Activated effector memory CD4-positive, alpha-beta T cell treated with anti-CD3 and anti-CD28 coated beads, Interleukin-2, amount 50 U/mL, for 16 hours (primary cell): ENCODE data around the gene C10orf143.
"Not testable (repeated sequence)": the region's sequence is repeated elsewhere in the genome, so short reads cannot be mapped to it uniquely, and the experiment has no call there.

Experiments
- DNase-seq: peaks from one replicate; pipeline ENCODE4 v3.0.0-alpha.2; 2020

The C10orf143 gene

GRCh38 chr10:130111113-130111851 is 652 bp upstream of the C10orf143 start:
- peak; percentile 98 for DNase-seq

DNA sequence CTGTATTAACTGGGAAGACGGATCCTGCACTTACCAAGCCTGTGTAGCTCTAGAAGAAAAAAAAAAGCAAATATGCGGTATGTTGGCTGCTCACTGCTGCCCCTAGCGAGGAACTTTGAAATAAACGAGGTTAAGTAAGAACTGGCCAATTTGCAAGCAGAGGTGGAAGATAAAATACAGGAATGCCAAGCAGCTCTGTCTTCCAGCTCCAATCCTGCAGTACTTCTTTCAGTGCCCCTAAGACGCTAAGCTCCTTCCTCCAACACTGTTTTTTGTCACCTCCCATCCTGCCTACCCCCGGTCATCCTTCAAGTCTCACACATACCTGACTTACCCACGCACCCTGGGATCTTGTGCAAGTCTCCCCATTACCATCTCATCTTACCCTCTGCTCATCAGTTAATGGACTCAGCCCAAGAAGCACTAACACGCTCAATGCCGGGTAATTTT is 809 bp downstream of the C10orf143 start:
- DNase-seq = peak; percentile 84

DNA sequence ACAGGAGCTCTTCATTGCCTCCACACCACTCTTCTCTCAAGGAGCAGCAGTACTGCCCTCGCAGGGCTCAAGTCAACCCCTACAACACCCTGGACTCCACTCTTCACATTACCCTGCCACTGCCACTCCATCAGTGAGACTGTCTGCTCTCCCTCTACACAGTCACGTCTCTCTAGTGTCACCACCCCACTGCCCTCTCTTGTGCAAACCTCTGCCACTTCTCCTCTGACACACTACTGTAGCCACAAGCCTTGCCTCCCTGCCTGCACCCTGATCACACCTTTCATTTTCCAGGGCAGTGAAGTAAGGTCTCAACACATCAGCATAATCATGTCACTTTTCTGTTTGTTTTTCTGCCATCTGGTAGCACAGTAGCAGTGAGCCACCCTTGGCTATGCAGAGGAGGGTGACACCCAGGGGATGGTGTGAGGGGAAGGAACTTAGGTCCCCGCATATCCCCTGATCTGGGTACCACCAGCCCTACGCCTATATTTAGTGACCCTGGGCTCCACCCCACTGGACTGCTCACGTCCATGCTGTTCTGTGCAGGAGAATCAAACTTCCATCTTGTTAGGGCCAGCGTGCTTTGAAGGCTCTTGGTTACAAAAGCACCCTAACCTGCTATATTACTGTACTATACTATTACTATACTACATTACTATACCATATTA is 1.6 kb downstream of the C10orf143 start:
- DNase-seq = no peak

GRCh38 chr10:130108146-130108545 is 2.5 kb downstream of the C10orf143 start:
- DNase-seq = peak; percentile 72

DNA sequence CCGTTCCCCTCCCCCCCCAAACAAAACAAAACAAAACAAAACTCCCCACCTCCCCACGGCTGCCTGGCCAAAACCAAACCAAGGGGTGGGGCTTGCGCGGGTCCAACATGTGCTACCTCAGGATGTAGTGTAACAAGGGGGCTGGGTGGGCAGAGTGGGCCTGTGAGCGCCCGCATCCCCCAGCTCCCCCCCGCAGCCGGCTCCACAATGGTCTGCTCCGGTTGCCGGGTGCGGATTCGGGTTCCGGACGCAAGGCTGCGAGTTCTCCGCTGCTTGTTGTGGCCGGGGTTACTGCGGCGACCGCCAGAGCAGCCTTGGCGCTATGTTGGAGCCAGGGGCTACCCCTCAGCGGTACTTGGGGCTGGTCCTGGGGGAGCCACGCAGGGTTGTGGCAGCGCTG is 4.9 kb downstream of the C10orf143 start:
- DNase-seq = no peak

GRCh38 chr10:130099344-130099743 is 11.3 kb downstream of the C10orf143 start:
- no peak for DNase-seq

GRCh38 chr10:130090565-130090964 is 20.1 kb downstream of the C10orf143 start:
- DNase-seq = not testable (repeated sequence)

DNA sequence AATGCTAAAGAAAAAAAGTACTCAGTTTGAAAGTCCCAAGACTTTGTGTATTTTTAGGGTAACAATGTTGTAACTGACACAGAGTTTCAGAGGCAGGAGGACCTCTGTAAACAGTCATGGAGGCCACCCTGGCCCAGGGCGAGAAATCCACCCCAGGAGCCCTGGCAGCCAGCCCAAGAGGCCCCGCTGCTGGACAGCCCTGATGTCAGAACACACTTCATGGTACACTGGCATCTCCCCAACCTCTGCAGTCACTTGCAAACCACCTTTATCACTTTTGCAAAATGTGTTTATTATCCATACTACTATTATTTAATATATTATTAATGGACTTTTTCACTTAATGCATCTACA is 30.2 kb downstream of the C10orf143 start:
- no peak for DNase-seq

DNA sequence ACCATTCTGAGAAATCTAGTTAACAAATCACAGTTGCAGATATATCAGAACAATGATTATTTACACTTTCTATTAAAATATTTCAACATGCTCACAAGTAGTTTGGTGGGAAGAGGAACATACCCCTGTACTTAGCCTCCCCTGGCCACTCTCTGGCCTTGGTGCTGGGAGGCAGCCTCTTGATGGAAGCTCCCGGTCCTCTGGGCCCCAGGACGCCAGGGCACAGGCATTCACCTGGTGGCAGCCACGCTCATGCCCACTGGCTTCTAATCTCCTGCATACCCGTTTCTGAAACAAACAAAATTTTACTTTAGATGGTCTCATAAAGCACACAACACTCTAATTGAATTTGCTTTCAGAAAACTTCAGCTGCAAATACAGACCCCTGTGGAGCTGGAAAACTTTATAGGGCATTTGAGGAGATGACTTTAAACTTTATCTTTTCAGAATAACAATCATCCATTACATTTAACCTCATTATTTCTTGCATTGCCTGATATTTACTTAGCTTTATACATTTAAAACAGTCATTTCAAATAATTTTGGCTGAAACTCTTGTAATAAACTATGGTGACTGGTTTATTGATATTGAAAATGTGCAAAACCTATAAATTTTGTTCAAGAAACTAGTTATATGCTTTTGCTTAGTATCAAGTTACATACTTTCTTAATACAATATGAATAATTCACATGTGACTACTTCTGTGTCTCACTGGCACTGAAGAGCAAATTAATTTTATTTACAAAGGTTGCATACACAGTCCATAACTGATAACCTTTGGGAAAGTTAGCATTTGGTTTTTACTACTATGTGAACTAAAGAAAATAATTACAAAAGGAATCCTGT is 30.8 kb downstream of the C10orf143 start:
- no peak for DNase-seq

- no peak for DNase-seq
These were observed 32.5 kb downstream of the C10orf143 start for GRCh38 chr10:130078120-130078519.

DNA sequence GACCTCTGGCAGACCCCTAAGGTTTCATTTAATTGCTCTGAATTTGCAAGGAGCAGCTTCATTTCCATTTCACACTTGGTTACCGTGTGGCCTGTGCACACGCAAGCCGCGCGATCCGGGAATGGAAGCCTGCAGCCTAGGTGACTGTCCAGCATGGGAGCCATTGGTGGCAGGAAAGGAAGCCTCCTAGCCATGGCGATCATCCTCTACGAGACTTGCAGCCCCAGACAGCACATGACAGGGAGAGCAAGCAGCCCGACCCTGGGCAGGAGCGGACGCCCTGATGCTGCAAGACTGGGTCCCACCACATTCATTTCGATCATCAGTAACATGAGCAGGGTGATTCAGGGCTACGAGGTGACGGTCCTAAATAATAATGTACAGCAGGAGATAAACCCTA is 33.9 kb downstream of the C10orf143 start:
- DNase-seq = no peak

- no peak for DNase-seq
These were observed 36.0 kb downstream of the C10orf143 start for GRCh38 chr10:130074639-130075038.

- no peak for DNase-seq
These were observed 36.7 kb downstream of the C10orf143 start for GRCh38 chr10:130073912-130074311.

DNA sequence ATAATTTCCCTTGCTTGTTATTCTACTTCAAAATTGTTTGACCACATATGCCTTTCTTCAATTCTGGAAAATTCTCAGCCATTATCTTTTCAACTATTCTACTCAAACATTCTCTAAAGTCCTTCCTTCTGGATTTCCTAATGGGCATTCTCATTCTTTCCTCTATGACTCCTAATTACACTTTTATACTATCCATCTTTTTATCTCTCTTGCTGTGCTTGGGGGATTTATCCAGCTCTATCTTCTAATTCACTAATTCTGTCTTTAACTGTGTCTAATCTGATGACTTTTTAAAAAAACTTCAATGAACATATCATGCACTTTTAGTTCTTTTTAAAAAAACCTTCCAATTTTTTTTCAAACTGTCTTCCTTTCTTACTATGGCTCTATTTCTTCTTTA is 38.4 kb downstream of the C10orf143 start:
- DNase-seq = no peak

DNA sequence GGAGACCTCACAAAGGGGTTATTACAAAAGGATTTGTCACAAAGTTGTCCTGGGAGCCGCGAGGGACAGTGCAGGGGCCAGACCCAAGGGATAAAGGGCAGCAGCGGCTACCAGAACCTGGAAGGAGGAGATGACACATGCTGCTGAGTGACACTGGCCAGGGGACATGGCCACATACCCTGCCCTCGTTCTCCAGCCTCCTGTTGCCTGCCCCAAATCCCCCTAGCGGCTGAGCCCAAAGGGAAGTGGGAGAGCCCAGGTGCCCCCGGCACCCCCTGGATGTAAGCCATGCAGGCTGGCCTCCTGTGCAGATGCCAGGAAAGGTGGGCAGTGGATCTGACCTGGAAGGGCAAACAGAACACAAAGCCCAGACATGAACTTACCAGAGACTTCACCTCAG is 42.7 kb downstream of the C10orf143 start:
- DNase-seq = no peak

GRCh38 chr10:130066743-130067142 is 43.9 kb downstream of the C10orf143 start:
- no peak for DNase-seq

GRCh38 chr10:130065251-130065650 is 45.4 kb downstream of the C10orf143 start:
- no peak for DNase-seq

GRCh38 chr10:130064783-130065182 is 45.8 kb downstream of the C10orf143 start:
- DNase-seq = no peak

DNA sequence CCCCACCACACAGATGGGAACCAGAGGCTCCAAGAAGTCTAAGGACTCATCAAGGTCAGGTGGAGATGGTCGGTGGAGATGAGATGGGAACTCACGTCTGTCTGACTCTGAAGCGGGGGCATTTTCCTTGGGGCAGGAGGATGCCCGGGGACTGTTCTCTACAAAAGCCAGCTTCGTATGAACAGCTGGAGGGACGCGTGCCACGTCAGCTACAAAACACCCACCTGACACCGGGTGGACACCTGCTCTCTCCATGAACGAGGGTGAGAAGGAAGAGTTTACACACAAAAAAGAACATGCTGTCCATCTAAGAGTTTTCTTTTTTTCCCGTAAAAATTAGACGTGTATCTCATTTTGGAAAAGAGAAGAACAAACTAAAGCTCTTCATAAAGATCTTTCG is 47.7 kb downstream of the C10orf143 start:
- DNase-seq = no peak

DNA sequence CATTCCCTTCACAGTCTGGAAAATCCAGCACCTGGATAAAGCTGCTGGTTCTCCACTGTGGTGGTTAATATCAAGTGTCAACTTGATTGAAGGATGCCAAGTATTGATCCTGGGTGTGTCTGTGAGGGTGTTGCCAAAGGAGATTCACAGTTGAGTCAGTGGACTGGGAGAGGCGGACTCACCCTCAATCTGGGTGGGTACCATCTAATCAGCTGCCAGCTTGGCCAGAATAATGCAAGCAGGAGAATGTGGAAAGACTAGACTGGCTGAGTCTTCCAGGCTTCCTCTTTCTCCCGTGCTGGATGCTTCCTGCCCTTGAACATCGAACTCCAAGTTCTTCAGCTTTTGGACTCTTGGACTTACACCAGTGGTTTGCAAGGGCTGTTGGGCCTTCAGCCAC is 48.4 kb downstream of the C10orf143 start:
- DNase-seq = no peak

GRCh38 chr10:130061760-130062159 is 48.9 kb downstream of the C10orf143 start:
- no peak for DNase-seq

- no peak for DNase-seq
These were observed 56.6 kb downstream of the C10orf143 start for GRCh38 chr10:130054021-130054420.

GRCh38 chr10:130053561-130053960 is 57.1 kb downstream of the C10orf143 start:
- DNase-seq = no peak

DNA sequence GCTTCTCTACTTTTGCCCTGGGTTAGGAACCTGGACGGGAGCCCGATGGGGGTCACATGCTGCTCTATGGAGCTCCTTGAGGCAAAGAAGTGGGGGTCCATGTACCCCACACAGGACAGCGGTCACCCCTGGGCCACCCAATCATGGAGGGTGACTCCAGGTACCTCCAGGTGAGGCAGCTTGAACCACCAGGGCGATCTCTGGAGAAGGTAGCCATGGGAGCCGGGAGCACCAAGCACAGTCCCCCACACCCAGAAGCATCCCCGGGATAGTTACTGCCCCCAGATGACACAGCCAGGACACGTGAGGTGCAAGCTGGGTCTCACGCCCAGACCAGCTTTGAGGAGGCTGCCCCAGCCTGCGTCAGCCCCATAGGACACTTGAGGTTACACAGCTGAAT is 58.4 kb downstream of the C10orf143 start:
- DNase-seq = no peak
